IMR-90 (cell line): ENCODE results near the gene ECT2. TPM values are rescaled to one million over a fixed set of nuclear protein-coding genes. Genes with fewer than 3 reads are reported as not detected.

Experiments
- ATAC-seq: fragments of 200-7000 bp; cut with Tn5 transposase; 2 replicates; pipeline ENCODE4 v1.9.1; 2020; ENCODE audit warnings: low read depth, mild to moderate bottlenecking, moderate library complexity
- BruUV-seq: library from RNA; stranded (reverse); fragments of 400-500 nt; replicated peaks from 2 replicates; lab custom pipeline; 2021; lab: Mats Ljungman, UMichigan
- CTCF ChIA-PET: fragments of 300-600 bp; formaldehyde crosslinking; extraction: SDS; loops from one replicate; lab custom pipeline; 2021; ENCODE audit warnings: antibody characterized with exemption; lab: Yijun Ruan, JAX
- POLR2A ChIA-PET: fragments of 300-600 bp; sonication (Branson Sonifier 250); formaldehyde crosslinking; loops from one replicate; lab custom pipeline; 2022; ENCODE audit warnings: antibody characterized with exemption; ENCODE audit not compliant: unreplicated experiment; lab: Charles Lee
- DNase-seq: peaks from one replicate; pipeline ENCODE4 v3.0.0; 2013
- H2AFZ ChIP-seq: replicated peaks from 2 replicates; pipeline ENCODE3; 2013; ENCODE audit warnings: low read length, mild to moderate bottlenecking; ENCODE audit not compliant: poor library complexity
- H2AK5ac ChIP-seq: 2 replicates; pipeline ENCODE4 v1.6.1; 2013; ENCODE audit warnings: low read depth, low read length, inconsistent platforms
- H2AK9ac ChIP-seq: replicated peaks from 2 replicates; pipeline ENCODE3; 2013; ENCODE audit warnings: mild to moderate bottlenecking, low read depth, low read length, moderate library complexity; ENCODE audit not compliant: poor library complexity
- H2BK120ac ChIP-seq: 2 replicates; pipeline ENCODE4 v1.6.1; 2013; ENCODE audit warnings: low read depth, low read length, inconsistent platforms
- H2BK15ac ChIP-seq: 3 replicates; pipeline ENCODE4 v1.6.1; 2013; ENCODE audit warnings: low read depth, low read length, inconsistent platforms
- H2BK20ac ChIP-seq: 2 replicates; pipeline ENCODE4 v1.6.1; 2013; ENCODE audit warnings: low read depth, mild to moderate bottlenecking, inconsistent platforms, low read length, moderate library complexity
- H2BK5ac ChIP-seq: 2 replicates; pipeline ENCODE4 v1.6.1; 2013; ENCODE audit warnings: mild to moderate bottlenecking, low read depth, low read length, inconsistent platforms; ENCODE audit not compliant: poor library complexity, severe bottlenecking
- H3K14ac ChIP-seq: replicated peaks from 2 replicates; pipeline ENCODE4 v1.6.1; 2013; ENCODE audit warnings: low read depth, low read length, inconsistent platforms
- H3K18ac ChIP-seq: 2 replicates; pipeline ENCODE4 v1.6.1; 2013; ENCODE audit warnings: low read depth, low read length, control low read depth
- H3K23ac ChIP-seq: 2 replicates; pipeline ENCODE4 v1.6.1; 2013; ENCODE audit warnings: low read depth, low read length, inconsistent platforms
- H3K27ac ChIP-seq: 2 replicates; pipeline ENCODE4 v1.5.1; 2013; ENCODE audit warnings: mild to moderate bottlenecking, control low read depth, low read length; ENCODE audit not compliant: insufficient read depth
- H3K27me3 ChIP-seq: 2 replicates; pipeline ENCODE4 v1.6.1; 2013; ENCODE audit warnings: low read length; ENCODE audit not compliant: control insufficient read depth, insufficient read depth
- H3K36me3 ChIP-seq: 2 replicates; pipeline ENCODE4 v1.6.1; 2013; ENCODE audit warnings: low read length, mixed read lengths; ENCODE audit not compliant: control insufficient read depth, insufficient read depth
- H3K4ac ChIP-seq: 2 replicates; pipeline ENCODE4 v1.6.1; 2013; ENCODE audit warnings: low read depth, low read length, inconsistent platforms
- H3K4me1 ChIP-seq: 2 replicates; pipeline ENCODE4 v1.6.1; 2013; ENCODE audit warnings: low read length, mixed read lengths; ENCODE audit not compliant: control insufficient read depth, insufficient read depth
- H3K4me2 ChIP-seq: 2 replicates; pipeline ENCODE4 v1.6.1; 2013; ENCODE audit warnings: low read depth, mild to moderate bottlenecking, control low read depth, low read length, moderate library complexity
- H3K4me3 ChIP-seq: 2 replicates; pipeline ENCODE4 v1.5.1; 2013; ENCODE audit warnings: low read depth, mild to moderate bottlenecking, control low read depth, low read length, moderate library complexity; ENCODE audit not compliant: insufficient read depth
- H3K56ac ChIP-seq: 2 replicates; pipeline ENCODE4 v1.6.1; 2013; ENCODE audit warnings: low read length, inconsistent platforms; ENCODE audit not compliant: insufficient read depth; ENCODE audit errors: extremely low read depth
- H3K79me1 ChIP-seq, 2 experiments: 2 replicates each; pipeline ENCODE4 v1.6.1; 2013; ENCODE audit warnings: low read length in 2 of 2, inconsistent platforms in 1 of 2, low read depth in 1 of 2
- H3K9ac ChIP-seq: 2 replicates; pipeline ENCODE4 v1.6.1; 2013; ENCODE audit warnings: low read depth, low read length, control low read depth
- H3K9me1 ChIP-seq: 2 replicates; pipeline ENCODE4 v1.6.1; 2013; ENCODE audit warnings: low read length, inconsistent platforms; ENCODE audit not compliant: insufficient read depth
- H3K9me3 ChIP-seq: 2 replicates; pipeline ENCODE4 v1.6.1; 2013; ENCODE audit warnings: low read length; ENCODE audit not compliant: control insufficient read depth, insufficient read depth
- H4K20me1 ChIP-seq: 2 replicates; pipeline ENCODE4 v1.6.1; 2013; ENCODE audit warnings: low read length, inconsistent platforms; ENCODE audit not compliant: insufficient read depth
- H4K5ac ChIP-seq: 2 replicates; pipeline ENCODE4 v1.6.1; 2013; ENCODE audit warnings: mild to moderate bottlenecking, low read depth, low read length, control low read depth
- H4K8ac ChIP-seq, 2 experiments: 2 replicates each; pipeline ENCODE4 v1.6.1; 2013; ENCODE audit warnings: low read depth in 2 of 2, low read length in 2 of 2, control low read depth in 1 of 2, inconsistent platforms in 1 of 2
- H4K91ac ChIP-seq: 2 replicates; pipeline ENCODE4 v1.6.1; 2013; ENCODE audit warnings: low read depth, low read length, inconsistent platforms; ENCODE audit not compliant: insufficient read depth
- BHLHE40 ChIP-seq: fragments of 150-350 bp; IDR thresholded peaks from 2 replicates; pipeline ENCODE4 v1.6.1; 2016; ENCODE audit warnings: mild to moderate bottlenecking, low read depth, low read length
- CEBPB ChIP-seq: IDR thresholded peaks from 2 replicates; pipeline ENCODE4 v1.6.1; 2012; ENCODE audit warnings: low read depth, low read length, improper control_type of control experiment
- FOS ChIP-seq: fragments of 150-350 bp; IDR thresholded peaks from 2 replicates; pipeline ENCODE4 v1.6.1; 2016; ENCODE audit warnings: low read depth, low read length
- MAZ ChIP-seq: IDR thresholded peaks from 2 replicates; pipeline ENCODE4 v1.6.1; 2012; ENCODE audit warnings: low read depth, mild to moderate bottlenecking, low read length, improper control_type of control experiment, moderate library complexity, borderline replicate concordance
- MXI1 ChIP-seq: IDR thresholded peaks from 2 replicates; pipeline ENCODE4 v1.6.1; 2012; ENCODE audit warnings: low read depth, mild to moderate bottlenecking, low read length, moderate library complexity, borderline replicate concordance
- RAD21 ChIP-seq: IDR thresholded peaks from 2 replicates; pipeline ENCODE4 v1.6.1; 2012; ENCODE audit warnings: low read length, improper control_type of control experiment
- RFX5 ChIP-seq: IDR thresholded peaks from 2 replicates; pipeline ENCODE4 v1.8.0; 2012; ENCODE audit warnings: low read depth, mild to moderate bottlenecking, low read length, moderate library complexity
- WGBS, 2 experiments: methylation state at CpG; one replicate each; pipeline versions ENCODE4 v1.1.5 to v1.1.7; 2013; ENCODE audit warnings: missing lambda C conversion rate in 2 of 2; ENCODE audit not compliant: insufficient read length in 1 of 2; ENCODE audit errors: extremely low coverage in 2 of 2; 5-methylcytosine and 5-hydroxymethylcytosine counted together
- dilution Hi-C: fragments of 300-500 bp; cut with HindIII; formaldehyde crosslinking; loops from one replicate; pipeline ENCODE4 v1.14.3; 2018; ENCODE audit warnings: low sequenced_read_pairs; ENCODE audit not compliant: unreplicated experiment
- in situ Hi-C: fragments of 300-500 bp; cut with MboI; formaldehyde crosslinking; loops from 3 replicates; pipeline ENCODE4 v1.14.3; 2019; ENCODE audit warnings: low sequenced_read_pairs, inconsistent platforms, mixed read lengths
- intact Hi-C: fragments of 100-400 bp; cut with micrococcal nuclease; formaldehyde crosslinking; loops from 2 replicates; pipeline ENCODE4 v1.10.0; 2022
- polyA plus RNA-seq, 3 experiments: library from polyadenylated mRNA; depleted of rRNA; stranded (reverse); fragments of >200 nt; gene quantifications; 2 replicates each; pipeline ENCODE4 v1.2.3, GENCODE V29; 2012; ENCODE audit warnings: low replicate concordance in 1 of 3
- total RNA-seq: library from RNA; depleted of rRNA; stranded (reverse); fragments of >200 nt; gene quantifications from 2 replicates; pipeline ENCODE4 v1.2.3, GENCODE V29; 2012

The ECT2 gene
- total and polyA plus RNA-seq, 2 of the 4 experiments (the other 2 are of a cell fraction), result 18.1 to 37.8 TPM

GRCh38 chr3:172820492-172820891 lies 70.0 kb downstream of the ECT2 start:
- no peak overlapping the region for H2BK20ac ChIP-seq
- no peak overlapping the region for H2AFZ ChIP-seq
- no peak overlapping the region for H3K14ac ChIP-seq
- no peak overlapping the region for H2AK5ac ChIP-seq
- H2BK15ac ChIP-seq, result no peak overlapping the region
- dilution Hi-C loops (no loop called here), in situ Hi-C loops (no loop called here), intact Hi-C loops (no loop called here)
- no peaks in the 10 kb centered on the region for H3K9me1 ChIP-seq
- no peaks in the 10 kb centered on the region for H3K9me3 ChIP-seq
- TF ChIP-seq FOS (no peak), RAD21 (no peak), MXI1 (no peak), MAZ (no peak), RFX5 (no peak), CEBPB (no peak), BHLHE40 (no peak)
- POLR2A ChIA-PET, result no interaction called here
- TSS peak; percentile 90 for BruUV-seq
- H3K4ac ChIP-seq, result no peak overlapping the region
- no peak overlapping the region for H4K8ac ChIP-seq
- WGBS, 2 experiments, result no CpG with 5 or more reads among the region's 2 CpGs
- no peaks in the 10 kb centered on the region for H3K27me3 ChIP-seq
- no peak overlapping the region for H4K5ac ChIP-seq
- H2AK9ac ChIP-seq, result no peak overlapping the region
- H4K20me1 ChIP-seq, result no peaks in the 10 kb centered on the region
- H2BK5ac ChIP-seq, result no peak overlapping the region
- H3K18ac ChIP-seq, result no peak overlapping the region
- H3K79me1 ChIP-seq, result no peaks in the 10 kb centered on the region; a peak in 2 of 4 replicates
- no peak overlapping the region for H2BK120ac ChIP-seq
- no peak overlapping the region for H4K91ac ChIP-seq
- no peak overlapping the region for H3K9ac ChIP-seq
- no peak for DNase-seq
- no peak overlapping the region for H3K27ac ChIP-seq
- H3K36me3 ChIP-seq, result 0 out of 2 replicates have a peak, but pooled peaks cover 1% of the 10 kb centered on the region
- no peak overlapping the region for H3K23ac ChIP-seq
- no peak for ATAC-seq
- H3K4me2 ChIP-seq, result no peak overlapping the region
- CTCF ChIA-PET, result no interaction called here
- H3K56ac ChIP-seq, result no peak overlapping the region
- H3K4me3 ChIP-seq, result no peak overlapping the region
- no peaks in the 10 kb centered on the region for H3K4me1 ChIP-seq
